CD4-positive, alpha-beta T cell treated with Interleukin-15 for 1 hour (primary cell): ENCODE measurements around the gene LSM12.
"Not testable (repeated sequence)": the region's sequence is repeated elsewhere in the genome, so short reads cannot be mapped to it uniquely, and the experiment has no call there.

Experiments
- DNase-seq: peaks from one replicate; pipeline ENCODE4 v3.0.0-alpha.2; 2020

LSM12 gene

DNA sequence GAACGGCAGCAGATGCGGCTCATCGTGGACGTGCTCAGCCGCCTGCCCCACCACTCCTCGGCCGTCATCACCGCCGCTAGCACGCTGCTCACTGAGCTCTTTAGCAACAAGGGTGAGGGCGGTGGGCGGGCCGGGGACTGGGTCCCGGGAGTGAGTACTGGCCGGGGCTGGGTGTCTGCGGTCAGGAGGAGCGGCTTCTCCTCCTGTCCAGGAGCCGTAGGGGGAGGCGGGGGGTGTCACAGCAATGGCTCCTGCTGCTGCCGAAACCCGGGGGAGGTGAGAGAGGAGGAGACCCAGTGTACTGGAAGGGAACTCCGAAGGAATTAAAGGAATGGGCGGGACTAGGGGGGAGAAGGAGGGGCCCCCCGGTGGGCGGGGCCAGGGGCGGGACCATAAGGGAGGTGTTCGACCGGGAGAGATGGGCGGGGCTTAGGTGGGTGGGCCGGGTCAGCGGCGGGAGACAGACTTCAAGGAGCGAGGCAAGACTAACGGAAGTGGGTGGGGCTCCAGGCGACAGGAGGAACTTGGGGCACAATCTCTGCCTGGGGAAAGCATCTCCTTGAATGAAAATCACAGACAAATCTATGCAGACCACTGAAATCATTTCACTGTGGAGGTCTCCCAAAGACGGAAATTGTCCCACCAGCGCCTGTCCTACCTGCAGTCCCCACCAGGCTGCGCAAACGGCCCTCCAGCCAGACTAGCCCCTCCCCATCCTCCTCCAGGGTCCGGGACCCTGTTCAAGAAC is 59.7 kb downstream of the LSM12 start:
- DNase-seq, result peak; percentile 98

DNA sequence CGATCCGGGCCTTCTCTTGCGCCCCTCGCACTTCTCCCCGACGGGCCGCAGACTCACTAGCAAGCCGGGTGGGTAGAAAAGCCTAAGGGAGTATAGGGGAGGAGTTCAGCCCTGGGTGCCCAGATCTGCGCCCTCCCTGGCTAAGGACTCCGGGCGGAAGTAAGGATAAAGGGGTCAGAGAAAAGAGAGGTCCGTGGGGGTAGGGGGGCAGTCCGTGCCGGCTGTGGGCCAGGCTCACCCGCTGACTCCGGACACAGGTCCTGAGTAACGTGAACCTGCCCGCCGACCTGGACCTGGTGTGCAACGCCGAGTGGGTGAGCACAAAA is 60.2 kb downstream of the LSM12 start:
- DNase-seq, result no peak

DNA sequence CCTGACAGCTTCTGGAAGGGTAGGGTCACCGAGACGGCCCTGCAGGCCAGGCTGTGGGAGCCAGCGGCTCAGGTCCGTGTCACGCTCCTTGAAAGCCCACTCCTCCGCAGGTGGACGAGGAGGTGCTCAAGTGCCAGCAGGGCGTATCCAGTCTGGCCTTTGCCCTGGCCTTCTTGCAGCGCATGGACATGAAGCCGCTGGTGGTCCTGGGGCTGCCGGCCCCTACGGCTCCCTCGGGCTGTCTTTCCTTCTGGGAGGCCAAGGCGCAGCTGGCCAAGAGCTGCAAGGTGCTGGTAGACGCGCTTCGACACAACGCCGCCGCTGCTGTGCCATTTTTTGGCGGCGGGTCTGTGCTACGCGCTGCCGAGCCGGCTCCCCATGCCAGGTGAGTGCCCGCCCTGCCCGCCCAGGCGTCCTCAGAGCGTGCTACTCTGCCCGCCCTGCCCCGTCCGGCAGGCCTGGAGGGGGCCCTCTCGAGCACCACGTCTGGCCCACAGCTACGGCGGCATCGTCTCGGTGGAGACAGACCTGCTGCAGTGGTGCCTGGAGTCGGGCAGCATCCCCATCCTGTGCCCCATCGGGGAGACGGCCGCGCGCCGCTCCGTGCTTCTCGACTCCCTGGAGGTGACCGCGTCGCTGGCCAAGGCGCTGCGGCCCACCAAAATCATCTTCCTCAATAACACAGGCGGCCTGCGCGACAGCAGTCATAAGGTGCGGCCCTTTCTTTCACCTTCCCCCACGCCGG is 60.8 kb downstream of the LSM12 start:
- DNase-seq, result peak; percentile 28

DNA sequence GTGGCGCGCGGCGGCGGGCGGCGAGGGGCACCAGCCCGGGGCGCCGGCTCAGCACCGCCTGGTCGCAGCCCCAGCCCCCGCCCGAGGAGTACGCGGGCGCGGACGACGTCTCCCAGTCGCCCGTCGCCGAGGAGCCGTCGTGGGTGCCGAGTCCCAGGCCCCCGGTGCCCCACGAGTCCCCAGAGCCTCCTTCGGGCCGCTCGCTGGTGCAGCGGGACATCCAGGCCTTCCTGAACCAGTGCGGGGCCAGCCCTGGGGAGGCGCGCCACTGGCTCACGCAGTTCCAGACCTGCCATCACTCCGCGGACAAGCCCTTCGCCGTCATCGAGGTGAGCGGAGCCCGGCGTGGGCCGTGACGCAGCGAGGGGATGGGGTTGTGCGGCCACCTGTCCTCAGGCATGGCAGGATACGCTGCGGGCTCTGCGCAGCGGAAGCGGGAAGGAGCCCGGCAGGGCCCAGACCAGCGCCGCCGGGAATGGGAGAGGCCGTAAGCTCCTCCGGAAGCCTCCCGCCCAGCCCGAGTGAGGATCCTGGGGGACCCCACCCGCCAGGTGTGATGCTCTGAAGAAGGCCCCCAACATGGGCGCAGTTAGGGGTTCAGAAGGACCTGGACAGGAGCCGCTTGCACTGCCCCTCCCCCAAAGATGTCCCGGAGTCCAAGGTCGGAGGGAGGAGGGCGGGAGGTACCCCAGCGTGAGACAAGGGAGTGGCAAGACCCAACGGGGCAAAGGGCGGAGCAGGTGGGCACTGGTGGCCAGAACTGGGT is 61.5 kb downstream of the LSM12 start:
- no peak for DNase-seq

DNA sequence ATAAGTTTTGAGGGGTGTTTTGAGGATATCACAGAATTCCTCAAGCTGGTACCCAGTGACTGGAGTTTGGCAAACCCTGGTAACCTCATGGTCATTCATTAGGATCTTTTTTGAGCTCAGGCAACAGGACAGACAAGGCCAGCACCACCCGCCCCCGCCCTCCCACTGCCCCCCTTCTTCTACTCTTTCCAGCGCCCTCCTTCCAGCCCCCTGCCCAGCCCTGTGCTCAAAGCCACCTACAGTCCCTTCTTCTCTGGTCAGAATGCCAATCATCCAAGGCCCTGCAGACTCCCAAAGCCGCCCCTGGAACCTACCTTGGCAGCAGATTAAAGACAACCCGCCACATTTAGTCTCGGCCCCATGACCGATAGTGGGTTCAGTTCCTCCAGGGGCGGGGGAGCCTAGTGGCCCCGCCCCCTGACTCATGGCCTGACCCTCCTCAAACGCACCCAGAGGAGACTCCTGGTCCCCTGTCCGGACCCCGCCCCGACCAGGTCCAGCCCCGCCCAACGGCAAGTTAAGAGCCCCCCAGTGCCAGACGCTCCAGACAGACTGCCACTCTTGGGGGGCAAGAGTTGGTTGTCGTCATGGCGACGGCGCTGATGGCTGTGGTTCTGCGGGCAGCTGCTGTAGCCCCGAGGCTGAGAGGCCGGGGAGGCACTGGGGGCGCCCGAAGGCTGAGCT is 62.3 kb downstream of the LSM12 start, which contains the start of gene NAGS:
NAGS (plus strand) TSS at position 546 of the 684 bp plus-strand sequence; CDS start at position 588, 42 bp downstream.
- no peak for DNase-seq

DNA sequence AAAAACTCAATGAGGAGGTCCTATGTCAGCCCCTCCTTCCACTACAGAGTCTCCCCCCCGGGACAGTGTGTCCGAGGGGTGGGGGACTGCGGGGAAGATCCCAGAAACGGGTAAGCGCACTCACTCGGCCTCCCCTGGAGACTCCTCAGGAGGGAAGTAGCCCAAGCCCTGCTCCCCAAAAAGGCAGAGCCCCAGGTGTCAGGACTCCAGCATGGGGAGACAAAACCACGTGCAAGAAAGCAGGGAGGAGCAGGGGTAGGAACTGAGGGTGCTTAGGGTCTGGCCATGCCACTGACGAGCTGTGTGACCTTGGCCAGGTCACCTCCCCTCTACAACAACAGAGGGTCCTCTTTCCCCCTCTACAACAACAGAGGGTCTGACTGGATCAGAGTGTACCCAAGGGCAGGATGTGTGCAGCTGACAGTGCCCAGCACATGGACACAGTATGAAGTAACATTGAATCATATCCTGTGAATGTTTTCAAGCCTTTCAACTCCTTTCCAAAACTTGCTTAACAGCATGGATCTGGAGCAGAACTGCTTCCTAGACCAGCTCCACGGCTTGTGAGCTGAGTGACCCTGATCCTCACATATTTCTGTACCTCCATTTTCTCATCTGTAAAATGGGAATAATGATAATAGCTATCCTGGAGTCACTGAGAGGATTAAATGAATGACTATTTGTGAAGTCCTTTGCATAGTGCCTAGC is 64.2 kb downstream of the LSM12 start:
- no peak for DNase-seq

DNA sequence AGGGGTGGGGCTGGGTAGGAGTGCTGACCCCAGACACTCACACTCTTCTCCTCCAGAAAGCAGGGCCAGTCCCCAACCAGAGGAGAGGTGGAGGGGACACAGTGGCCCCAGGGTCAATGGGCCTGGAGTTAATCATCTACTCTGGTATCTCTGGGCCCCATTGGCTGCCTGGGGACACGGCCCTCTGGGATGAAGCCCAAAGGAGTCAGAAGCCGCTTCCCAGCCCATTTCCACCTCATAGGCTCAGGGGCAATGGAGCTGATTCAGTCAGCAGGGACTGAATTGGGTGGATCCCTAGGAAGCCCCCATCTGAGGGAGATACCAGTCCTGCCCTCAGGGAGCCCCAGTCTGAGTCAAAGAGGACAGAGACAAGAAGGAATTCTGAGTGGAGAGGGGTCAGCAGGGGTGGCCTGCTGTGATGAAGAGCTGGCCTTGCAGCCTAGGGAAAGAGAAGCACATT is 65.0 kb downstream of the LSM12 start:
- DNase-seq, result no peak

DNA sequence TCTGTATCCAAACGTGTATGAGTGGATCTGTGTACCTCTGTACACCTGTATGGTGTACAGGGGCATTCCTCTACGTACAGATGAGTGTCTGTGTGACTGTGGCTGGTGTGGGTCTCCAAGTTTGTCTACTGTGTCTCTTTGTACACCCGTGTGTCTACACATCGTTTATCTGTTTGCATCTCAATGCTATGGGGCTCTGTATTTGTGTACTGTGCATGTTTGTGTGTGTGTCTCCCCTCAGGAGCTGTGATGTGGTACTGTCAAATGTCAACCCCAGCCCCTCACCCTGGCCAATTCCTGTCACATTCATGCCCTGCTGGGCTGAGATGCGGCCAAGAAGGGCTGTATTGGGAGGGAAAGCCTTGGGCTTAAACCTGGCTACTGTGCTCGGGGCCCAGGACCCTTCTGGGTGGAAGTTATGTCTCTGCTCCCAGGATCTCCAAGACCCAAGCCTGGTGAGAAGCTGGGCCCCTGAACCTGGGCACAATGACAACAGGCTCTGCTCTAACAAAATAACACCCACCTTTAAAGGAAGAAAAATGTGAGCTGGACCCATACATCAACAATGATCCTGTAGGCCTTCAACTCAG is 65.5 kb downstream of the LSM12 start:
- no peak for DNase-seq

DNA sequence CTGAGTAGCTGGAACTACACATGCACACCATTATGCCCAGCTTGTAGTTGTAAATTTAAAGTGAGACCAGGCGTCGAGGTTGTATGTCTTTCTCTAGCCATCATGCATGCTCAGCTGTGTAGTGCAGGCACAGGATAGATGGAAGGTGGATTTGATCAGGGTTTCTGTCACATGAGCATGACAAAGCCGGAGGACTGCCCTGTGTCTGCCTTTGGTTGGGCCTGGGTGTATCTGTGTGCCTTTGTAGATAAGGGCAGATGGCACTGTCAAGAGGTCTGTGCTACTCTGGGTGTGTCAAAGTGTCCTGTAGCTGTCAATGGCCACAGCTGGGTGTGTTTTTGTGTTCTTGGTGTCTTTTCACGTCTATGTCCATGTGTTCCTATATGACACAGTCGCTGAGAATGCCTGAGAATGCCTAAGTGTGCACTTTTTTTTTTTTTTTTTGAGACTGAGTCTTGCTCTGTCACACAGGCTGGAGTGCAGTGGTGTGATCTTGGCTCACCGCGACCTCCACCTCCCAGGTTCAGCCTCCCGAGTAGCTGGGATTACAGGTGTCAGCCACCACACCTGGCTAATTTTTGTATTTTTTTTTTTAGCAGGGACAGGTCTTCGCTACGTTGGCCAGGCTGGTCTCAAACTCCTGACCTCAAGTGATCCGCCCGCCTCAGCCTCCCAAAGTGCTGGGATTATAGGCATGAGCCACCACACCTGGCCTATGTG is 66.2 kb downstream of the LSM12 start:
- no peak for DNase-seq

DNA sequence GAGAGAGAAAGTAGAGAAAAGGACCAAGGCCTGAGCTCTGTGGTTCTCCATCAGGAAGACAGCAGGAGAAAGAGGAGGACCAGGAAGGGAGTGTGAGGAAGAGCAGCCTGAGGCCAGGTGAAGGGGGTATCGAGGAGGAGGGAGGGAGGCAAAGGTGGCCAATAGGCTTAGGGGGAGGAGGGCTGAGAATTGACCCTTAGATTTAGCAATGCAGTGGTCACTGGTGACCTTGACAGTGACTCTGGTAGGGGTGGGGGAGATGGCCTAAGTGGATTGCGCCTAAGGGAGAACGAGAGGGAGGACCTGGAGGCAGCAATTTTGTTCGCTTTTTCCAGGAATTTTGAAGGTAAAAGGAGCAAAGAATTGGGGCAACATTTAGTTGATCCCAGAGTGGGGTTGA is 67.4 kb downstream of the LSM12 start:
- no peak for DNase-seq

DNA sequence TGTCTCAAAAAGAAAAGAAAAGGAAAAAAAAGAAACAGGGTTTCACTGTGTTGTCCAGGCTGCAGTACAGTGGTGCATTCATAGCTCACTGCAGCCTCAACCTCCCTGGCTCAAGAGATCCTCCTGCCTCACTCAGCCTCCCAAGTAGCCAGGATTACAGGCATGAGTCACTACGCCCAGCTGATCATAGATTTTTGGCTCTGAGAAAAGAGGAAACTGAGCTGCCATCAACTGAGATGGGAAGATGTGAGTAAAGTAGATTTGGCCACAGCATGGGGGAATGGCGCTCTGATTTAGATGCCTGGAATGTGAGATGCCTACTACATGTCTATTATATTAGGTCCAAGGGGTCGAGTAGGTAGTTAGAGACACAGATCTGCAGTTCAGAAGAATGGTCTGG is 67.9 kb downstream of the LSM12 start:
- DNase-seq, result no peak

DNA sequence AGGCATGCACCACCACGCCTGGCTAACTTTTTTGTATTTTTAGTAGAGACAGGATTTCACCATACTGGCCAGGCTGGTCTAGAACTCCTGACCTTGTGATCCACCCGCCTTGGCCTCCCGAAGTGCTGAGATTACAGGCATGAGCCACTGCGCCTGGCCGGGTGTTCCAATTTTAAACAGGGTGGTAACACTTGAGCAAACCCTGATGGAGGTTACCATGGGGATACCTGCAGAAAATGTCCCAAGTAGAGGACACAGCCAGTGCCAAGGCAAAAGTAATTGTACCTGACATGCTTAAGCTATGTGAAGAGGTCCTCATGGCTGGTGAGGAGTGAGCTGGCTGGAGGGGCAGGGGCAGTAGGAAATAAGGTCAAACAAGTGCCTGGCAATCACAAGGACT is 69.3 kb downstream of the LSM12 start:
- not testable (repeated sequence) for DNase-seq

DNA sequence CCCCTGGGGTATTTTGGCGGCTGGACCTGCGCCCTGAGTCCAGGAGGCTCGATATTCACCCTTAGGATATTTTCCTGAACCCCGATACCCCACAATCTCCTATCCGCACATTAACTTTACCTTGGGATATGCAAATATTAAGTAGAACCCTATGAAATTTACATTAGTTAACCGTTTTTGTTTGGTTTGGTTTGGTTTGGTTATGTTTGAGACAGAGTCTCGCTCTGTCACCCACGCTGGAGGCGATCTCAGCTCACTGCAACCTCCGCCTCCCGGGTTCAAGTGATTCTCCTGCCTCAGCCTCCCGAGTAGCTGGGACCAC is 71.4 kb downstream of the LSM12 start:
- DNase-seq, result no peak

DNA sequence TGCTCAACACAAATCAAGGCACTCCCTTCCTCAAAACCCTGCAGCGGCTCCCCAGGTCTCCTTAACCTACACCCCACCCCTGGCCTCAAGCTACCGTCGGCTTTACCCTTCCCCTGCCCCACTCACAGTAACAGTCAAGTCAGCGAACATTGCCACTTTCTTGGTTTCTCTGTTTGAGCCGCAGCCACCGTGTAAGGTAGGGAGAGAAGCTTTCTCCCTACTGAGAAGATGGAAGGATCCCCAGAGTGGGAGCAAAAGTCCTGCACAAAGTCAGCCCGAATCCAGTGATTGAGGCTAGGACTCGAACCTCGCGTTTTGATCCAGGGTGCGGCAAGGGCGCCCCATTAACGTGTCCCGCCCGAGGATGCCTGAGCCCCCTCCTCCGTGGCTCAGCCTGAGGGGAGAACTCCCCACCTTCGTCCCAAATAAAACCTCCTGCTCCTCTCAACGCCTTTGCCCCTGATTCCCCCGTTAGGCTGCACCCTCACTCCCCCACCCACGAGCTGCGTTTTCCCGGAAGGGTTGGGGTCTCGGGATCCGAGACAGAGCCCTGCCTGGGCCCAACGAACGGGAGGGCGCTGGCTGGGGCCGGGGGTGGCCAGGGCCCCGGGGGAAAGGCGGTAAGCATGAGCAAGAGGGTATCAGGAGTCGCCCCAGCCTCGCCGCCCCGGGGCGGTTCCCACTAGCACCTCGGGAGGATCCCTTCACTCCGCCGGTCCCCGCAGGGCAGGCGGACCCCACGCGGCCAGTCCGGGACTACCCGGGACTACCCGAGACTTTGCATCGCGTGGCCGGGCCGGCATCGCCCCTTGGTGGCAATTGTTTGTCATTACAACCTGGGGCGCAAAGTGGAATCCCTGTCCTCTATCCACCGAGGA is 72.0 kb downstream of the LSM12 start:
- DNase-seq, result peak; percentile 60

DNA sequence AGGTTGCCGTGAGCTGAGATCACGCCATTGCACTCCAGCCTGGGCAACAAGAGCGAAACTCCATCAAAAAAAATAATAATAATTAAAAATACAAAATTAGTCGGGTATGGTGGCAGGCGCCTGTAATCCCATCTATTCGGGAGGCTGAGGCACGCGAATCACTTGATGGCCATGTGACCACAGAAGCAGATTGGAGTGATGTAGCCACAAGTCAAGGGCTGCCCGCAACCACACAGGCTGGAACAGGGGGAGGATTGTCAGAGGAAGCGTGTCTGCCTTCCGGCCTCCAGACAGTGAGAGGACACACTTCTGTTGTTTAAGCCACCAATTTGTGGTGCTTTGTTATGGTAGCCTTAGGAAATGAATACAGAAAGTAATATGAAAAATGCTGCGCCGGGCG is 73.8 kb downstream of the LSM12 start:
- DNase-seq, result no peak

DNA sequence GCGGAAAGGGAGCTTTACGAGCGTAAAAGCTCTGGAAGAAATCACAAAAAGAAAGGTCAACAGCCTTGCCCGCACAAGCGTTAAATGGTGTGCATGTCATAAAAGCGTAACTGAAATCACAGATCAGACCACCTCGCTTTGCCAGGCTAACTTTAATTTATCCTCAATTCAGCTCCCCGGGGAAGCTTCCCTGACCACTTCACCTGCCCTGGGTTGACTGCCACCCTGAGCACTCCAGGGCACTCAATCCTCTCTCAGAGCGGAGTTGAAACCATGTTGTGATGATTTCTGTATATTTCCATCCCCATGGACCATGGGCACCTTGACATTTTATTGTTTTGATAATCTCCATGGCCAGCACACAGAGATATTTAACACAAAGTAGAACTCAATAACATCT is 78.2 kb downstream of the LSM12 start:
- DNase-seq, result no peak

DNA sequence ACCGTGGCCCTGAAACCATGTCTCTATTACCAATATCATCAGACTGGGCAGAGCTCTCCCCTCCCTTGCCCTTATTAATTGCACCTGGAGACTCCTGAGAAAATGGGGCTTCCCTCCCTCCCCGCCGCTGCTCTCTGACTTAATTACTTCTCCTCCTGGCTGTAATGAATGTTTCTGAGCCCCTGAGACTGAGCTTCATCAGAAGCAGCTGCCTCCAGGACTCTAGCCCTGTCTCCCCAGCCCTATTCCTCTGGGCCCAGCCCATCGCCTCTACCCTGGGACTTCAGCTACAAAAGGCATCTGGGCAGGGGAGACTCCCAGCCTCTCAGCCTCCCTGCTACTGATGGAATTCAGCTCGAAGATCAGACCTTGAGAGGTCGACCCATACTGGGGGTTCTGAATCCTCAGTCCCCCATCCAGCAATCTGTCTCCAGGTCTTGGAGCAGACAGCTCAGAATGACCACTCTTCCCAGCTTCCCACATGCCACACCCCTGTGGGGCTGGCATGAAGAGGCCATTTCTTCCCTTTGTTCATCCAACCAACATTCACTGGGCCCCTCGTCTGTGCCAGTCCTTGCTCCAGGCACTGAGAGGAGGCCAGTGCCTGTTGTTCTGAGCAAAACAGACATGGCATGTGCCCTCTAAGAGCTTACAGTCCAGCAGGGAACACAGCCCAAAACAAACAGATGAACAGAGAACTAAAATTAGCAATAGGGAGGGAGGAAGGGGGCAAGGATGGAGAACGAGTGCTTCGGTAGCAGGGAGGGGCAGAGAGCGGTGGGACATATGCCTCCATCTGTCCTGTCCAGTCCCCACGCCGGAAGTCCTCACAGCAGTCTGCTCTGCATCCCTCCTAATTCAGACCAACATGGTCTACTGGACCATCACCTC is 79.1 kb downstream of the LSM12 start:
- no peak for DNase-seq

DNA sequence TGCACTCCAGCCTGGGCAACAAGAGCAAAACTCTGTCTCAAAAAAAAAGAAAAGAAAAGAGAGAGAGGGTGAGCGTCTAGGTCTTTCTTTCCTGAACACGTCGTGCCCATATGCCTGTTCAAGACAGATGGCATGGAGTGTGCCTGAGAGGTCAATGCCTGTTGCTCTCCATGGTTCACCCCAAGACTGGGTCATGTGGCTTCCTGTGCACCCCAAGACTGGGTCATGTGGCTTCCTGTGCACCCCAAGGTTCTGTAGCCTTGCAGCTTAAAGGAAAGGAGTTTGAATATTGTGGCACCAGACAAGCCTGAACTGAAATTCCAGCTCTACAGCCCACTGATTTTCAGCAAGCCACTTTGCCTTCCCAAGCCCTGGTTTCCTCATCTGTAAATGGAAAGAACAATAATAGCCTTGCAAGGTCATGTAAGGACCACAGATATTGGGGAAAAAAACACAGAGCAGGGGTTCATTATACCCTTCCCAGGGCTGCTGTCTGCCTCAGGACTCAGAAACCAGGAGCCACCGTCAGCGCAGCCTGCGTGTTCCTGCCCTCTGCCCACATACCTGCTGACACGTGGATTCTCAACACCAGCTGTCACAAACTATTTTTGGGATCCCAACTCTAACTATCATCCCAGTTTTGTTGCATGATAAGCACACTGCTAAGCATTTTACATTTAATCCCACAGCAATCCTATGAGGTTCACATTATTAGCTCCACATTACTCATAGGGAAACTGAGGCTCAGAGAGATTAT is 80.1 kb downstream of the LSM12 start:
- no peak for DNase-seq

DNA sequence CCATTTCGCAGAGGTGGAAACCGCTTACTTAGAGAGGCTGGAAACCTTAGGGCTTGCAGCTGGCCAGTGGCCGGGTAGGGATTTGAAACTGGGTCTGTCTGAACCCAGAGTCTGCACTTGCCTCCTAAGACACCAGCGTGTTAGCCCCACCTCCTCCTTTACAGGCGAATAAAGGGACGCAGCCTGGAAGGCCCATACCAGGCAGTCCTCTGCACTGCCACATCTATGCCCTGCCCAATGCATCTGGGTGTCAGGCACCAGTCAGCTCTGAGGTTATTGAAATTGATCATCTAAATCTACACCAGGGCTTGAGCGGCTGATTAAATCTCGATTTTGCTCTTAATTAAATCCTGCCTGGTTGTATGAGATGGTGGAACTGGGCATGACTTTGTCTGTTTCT is 82.0 kb downstream of the LSM12 start:
- DNase-seq, result no peak
